UCSD-AML1 (cell line): Measurements from ENCODE around the gene IGLL5.

Source experiments
- DNase-seq: peaks from one replicate; lab custom pipeline; 2025; ENCODE audit not compliant: unreplicated experiment; lab: John Stamatoyannopoulos, UW

IGLL5 gene

DNA sequence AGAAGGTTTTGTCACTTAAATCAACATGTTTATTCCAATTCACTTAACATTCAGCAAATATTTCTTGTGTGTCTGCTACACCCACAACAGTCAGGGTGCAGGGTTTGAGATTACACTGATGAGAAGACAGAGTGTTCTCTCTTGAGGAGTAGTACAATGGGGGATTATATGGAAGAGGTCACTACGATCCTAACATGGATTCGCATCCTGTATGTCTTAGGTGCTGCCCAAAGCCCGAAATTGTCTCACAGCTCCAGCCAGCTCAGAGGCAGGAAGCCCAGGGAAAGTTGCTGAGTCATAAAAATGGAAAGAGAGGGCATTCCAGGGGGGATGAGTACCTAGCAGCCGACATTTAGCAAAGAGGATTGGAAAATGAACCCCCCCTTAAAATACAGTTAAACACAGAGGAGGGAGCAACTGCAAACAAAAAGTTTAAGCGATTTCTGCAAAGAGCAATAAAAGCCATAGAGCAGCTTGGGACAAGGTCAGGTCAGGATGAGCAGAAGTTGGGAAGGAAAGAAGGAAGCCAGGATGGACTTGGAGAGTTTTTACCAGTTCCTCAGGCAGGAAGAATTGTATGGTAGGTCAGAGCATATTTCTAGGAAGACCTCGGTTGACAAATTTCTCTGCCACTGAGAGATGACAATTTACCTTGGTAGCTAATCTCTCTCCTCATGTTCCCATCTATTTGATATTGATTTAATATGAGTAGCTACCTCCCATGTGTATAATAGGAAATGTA lies 49.5 kb downstream of the IGLL5 start:
- DNase-seq, result no peak

DNA sequence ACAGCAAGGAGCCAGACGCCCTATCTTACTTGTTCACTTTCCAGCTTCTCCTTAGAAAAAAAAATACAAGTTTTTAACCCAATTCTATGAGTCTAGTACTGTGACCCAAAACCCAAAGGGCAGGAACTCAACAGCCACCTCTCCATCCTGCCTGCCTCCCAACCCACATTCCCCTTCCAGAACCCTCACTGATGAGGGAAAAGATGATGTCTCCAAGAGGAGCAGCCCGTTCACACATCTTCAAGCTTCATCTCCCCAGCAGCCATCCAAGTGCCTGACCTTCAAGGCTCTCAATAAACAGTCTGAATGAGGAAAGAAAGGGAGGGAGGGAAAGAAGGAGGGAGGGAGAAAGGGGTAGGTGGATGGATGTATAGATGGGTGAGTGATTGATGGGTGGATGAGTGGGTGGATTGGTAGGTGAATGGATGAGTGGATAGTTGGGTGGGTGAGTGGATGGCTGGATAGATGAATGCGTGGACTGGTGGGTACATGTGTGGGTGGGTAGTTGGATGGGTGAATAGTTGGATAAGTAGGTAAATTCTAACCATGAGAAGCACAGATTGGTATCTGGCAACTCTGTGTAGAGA lies 50.4 kb downstream of the IGLL5 start:
- DNase-seq, result no peak

DNA sequence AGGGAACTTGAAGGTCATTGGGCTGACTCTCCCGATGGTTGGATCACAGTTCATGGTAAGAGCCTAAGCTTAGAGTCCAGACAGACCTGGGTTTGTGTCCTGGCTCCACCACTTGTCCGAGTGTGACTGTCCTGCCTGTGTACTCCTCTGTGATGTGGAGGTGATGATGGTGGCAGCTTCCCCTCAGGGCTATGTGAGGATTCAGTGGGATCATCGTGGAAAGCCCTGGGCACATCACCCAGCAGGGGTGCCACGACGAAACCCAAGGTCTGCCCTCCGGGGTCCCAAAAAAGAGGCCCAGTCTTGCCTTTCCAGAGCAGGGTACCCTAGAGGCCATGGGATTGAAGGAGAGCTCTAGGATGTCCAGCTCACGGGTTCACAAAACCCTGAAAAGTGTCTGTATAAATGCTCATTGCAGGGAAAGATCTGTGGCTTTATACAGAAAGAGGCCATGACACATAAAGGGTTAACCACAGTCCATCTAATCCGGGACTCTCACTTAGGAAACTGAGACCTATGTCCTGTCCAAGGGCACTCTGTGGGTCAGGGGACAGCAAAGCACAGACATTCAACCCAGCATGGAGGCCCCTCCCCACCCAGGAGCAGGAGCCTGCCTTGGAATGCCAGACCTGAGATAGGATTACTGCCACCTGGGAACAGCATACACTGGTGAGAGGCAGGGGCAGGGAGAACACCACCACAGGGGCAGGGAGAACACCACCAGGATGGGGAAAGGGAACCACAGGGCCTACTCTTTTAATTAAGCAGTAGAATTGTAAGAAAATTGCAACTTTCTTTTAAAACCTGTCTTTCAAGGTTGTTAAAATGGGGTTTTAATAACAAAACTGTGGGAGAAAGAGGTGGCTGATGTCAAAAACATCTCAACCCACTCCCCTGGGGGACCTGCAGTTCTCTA lies 51.3 kb downstream of the IGLL5 start:
- DNase-seq, result no peak

DNA sequence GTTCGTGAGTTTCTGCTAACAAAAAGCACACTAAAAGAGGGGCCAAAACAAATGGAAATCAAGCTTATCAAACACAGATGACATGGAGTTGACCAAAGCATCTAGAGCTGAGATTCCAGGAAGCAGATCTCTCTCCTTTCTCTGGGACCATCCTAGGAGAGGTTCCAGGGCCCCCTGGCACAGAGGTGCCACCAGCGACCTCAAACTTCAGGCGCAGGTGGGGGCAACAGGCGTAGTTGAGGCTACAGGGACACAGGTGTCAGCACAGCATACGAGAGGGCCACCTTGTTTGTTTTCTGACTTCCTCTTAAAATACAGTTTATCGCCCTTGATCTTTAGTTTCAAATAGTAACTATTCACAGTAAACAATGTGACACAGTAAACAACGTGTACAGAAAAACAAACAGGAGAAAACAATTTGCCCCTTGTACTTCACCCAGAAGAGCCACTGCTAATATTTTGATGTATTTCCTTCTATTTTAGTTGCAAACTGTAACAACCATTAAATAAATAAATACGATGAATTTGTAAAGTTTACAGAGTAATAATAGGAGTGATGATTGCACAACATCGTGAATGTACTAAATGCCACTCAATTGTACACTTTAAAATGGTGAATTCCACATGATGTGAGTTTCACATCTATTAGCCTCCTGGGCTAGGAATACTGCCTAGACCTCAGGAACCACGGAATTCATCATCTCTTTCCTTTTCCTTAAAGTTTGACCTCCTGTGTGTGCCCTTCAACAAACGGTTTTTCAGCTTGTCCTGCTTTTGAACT lies 52.2 kb downstream of the IGLL5 start:
- DNase-seq, result no peak

DNA sequence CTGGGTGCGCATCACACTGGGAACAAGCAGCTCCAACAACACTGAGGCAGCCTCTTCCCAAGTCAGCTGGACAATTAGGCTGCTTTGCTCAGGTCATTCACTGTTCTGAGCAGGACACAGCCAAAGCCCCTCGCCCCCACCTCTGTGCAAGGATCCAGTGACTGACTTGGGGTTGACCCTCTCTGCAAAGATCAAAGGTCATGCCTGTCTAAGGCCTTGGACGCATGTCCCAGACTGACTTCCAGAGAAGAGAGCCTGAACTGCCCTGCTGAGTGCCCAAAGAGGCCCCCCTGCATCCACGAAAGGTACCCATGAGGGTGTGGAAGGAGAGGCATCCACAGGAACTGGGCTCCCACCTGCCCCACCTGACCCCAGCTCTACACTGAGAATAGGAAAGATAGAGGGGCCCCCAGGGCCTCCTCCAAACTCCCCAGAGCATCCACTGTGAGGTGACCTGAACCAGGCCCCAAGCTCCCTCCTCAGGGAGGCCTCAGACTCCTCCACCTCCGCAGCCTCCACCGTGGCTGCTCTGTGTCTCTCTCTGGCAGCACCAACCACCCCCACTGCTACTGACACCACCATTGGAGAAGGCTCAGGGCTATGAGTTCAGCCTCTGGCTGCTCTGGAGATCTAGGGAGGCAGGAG lies 53.5 kb downstream of the IGLL5 start:
- no peak for DNase-seq

DNA sequence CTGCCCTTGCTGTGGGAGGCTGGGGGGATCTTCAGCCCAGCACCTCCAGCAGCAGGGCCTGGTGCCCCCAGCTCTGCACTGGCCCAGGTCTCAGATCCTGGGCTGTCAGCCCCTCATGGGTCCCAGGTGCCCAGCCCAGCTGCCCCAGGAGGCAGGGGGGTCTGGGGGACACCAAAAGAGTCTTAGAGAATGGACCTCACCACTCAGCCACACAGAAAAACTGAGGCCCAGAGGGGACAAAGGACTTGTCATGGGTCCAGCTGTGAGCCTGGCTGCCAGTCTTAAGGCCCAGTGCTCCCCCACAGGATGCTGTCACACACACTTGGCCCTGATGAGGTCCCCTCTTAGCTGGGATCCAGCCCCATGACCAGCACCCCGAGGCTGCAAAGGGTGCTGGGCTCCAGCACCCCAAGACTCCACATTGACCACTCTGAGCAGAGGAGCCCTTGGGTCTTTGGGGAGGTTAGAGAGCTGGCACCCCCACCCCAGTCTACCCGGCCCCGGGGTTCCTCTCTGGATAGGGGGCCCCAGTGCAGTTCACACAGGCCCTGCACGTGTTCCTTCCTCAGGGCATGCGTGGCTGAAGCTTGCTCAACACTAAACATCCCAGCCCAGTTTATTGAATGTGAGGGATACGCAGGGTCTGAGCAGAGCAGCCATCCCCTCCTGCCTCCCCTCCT lies 54.4 kb downstream of the IGLL5 start:
- DNase-seq, result no peak

DNA sequence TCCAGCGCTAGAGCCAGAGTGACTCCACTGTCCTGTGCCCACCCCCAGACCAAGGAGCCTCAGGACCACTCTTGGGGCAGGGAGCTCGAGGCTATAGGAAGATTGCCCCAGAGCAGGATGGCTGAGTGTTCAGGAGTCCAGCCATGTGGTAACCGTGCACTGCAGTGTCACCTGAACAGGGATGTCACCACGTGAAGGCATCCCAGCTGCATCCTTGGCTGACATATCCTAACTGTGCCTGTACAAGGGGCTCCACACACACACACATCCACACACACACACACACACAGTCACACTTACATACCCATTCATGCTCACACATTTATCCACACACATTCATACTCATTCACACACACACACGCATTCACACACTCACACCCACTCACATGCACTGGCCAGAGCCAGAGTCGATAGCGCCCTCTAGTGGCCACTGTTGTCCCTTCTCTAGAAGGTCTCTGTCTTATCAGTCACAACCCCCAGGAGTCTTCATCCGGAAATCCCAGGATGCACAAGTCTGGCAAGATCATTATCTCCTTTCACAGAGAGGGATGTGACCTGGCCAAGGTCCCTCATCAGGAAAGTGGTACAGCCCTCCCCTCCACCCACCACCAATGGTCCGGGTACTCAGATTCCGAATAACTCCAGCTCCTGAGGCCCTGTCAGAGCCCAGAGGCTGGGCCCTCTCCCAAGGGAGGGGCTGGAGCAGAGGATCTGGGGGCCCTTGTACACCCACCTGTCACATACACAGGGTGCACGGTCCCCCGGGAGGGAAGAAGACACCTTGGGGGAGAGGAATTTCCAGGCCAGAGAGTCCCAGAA lies 55.1 kb downstream of the IGLL5 start:
- DNase-seq, result peak; percentile 69

DNA sequence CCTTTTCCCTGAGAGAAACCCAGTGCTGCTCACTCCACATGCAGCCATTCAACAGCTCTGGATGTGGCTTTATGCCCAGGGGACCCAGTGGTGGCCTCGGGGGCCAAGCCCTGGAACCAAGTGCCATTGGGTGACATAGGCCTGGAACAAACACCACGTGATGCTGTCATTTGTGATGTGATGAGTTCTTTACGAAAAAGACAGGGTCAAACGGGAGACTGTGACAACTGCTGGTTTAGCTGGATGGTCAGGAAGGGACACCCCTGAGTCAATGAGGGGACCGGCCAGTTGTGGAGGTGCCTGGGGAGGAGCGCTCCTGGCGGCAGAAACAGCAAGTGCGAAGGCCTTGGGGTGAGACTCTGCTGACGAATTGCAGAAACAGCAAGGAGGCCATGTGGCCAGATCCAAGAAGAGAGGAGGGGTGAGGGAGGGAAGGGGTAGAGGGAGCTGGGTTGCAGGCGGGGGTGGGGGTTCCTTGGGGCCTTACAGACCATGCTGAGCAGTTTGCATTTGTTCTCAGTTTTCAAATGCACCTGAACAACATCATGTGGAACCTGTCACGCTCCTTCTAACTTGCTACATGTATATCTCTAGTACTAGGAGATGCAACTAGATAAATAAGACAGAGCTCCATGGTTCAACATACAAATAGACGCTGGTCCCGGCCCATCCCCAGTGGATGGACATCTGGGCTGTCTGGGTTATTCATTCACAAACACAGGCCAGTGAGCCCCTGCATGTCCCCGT lies 56.1 kb downstream of the IGLL5 start:
- no peak for DNase-seq

DNA sequence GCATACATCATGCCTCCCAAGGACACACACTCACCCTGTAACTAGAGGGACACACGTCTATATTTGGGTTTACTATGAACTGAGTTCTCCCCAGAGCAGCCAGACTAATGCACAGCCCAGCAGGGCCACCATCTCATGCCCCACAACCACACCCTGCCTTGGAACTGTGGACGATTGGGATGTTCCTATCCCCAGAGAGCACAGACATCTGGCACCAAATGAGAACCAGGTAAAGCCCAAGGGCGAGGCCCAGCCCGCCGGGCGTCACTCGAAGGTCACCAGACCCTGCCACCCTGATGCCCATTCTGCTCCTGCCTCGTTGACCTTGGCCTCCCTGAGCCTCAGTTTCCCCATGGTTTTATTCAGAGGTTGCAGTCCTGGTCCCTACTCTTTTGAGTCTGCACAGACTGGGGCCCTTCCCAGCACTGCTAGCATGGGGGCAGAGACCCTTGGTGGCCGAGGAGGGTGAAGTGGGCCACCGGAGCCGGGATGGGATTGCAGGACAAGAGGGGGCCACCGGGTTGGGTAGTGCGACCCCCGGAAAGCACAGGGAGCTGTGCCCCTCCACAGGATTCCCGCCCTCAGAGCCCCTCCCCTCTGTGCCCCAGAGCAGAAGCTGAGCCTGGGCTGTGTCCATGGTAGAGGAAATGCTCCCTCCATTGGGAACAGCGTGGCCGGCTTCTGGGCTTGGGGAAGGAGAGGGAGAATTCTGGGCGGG lies 56.8 kb downstream of the IGLL5 start:
- no peak for DNase-seq

DNA sequence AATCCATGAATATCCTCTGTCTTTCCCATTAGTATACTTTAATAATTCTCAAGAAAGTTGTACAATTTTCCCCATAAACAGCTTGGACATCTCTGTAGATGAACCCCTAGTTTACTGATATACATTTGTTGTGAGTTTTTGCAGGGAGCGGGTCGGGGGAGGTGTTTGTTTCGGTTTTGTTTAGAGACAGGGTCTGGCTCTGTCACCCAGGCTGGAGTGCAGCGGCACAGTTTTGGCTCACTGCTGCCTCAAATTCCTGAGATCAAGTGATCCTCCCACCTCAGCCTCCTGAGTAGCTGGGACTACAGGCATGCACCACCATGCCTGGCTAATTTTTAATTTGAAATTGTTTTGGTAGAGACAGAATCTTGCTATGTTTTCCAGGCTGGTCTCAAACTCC lies 57.6 kb downstream of the IGLL5 start:
- no peak for DNase-seq
